HG03103 (cell line): ENCODE results near the gene NINL.
A peak's percentile ranks its signal among the peaks of the same experiment; 100 is the strongest.
"Not testable (repeated sequence)": the region's sequence is repeated elsewhere in the genome, so short reads cannot be mapped to it uniquely, and the experiment has no call there.

Experiments
- ATAC-seq: cut with Tn5 transposase; IDR thresholded peaks from one replicate; pipeline ENCODE4 v1.9.1; 2021; ENCODE audit warnings: low read depth; ENCODE audit not compliant: unreplicated experiment

NINL gene

GRCh38 chr20:25584905-25585704 is at the start of gene NINL:
Gene NINL (minus strand): TSS chr20:25585531. CDS start chr20:25526587, 58,944 bp downstream.
- peak; percentile 54 for ATAC-seq

- ATAC-seq = no peak
Observed at GRCh38 chr20:25632940-25633790, 47.8 kb upstream of the NINL start.

GRCh38 chr20:25630615-25631014 is 45.3 kb upstream of the NINL start:
- ATAC-seq = not testable (repeated sequence)

GRCh38 chr20:25629816-25630499 is 44.6 kb upstream of the NINL start:
- no peak for ATAC-seq

- no peak for ATAC-seq
Observed at GRCh38 chr20:25626779-25627178, 41.4 kb upstream of the NINL start.

- no peak for ATAC-seq
Observed at GRCh38 chr20:25624500-25624939, 39.2 kb upstream of the NINL start.

- peak; percentile 83 for ATAC-seq
Observed at GRCh38 chr20:25623736-25624499, 38.6 kb upstream of the NINL start, which contains the start of gene NANP. Gene NANP (minus strand): TSS chr20:25624014. CDS start chr20:25623948, 66 bp downstream.

GRCh38 chr20:25623225-25623735 is 37.9 kb upstream of the NINL start:
- ATAC-seq = peak; percentile 10

GRCh38 chr20:25622450-25623224 is 37.3 kb upstream of the NINL start:
- ATAC-seq = no peak

- no peak for ATAC-seq
Observed at GRCh38 chr20:25622049-25622448, 36.7 kb upstream of the NINL start.

GRCh38 chr20:25619514-25619913 is 34.2 kb upstream of the NINL start:
- no peak for ATAC-seq

GRCh38 chr20:25608774-25609173 is 23.4 kb upstream of the NINL start:
- no peak for ATAC-seq

GRCh38 chr20:25606094-25606695 is 20.9 kb upstream of the NINL start:
- no peak for ATAC-seq

GRCh38 chr20:25605148-25605547 is 19.8 kb upstream of the NINL start:
- ATAC-seq = no peak

- ATAC-seq = no peak
Observed at GRCh38 chr20:25604611-25605010, 19.3 kb upstream of the NINL start.

GRCh38 chr20:25602914-25603309 is 17.6 kb upstream of the NINL start:
- not testable (repeated sequence) for ATAC-seq

GRCh38 chr20:25602191-25602913 is 17.0 kb upstream of the NINL start:
- ATAC-seq = not testable (repeated sequence)

- no peak for ATAC-seq
Observed at GRCh38 chr20:25601659-25602058, 16.3 kb upstream of the NINL start.
